Mesenteric fat pad (tissue), 1 donor: ENCODE results near the gene PRSS27. TPM values are rescaled to one million over a fixed set of nuclear protein-coding genes. Genes with fewer than 3 reads are reported as not detected.

Source experiments
- DNase-seq: peaks from one replicate; pipeline ENCODE4 v3.0.0-alpha.2; 2020; ENCODE audit warnings: low spot score
- total RNA-seq: library from RNA; stranded (reverse); fragmentation: NEBNext Ultra II Directional; extraction: Animal tissue kit (Norgen Biotek cat#: 25700); gene quantifications from one replicate; pipeline ENCODE4 v1.2.1, GENCODE V29; 2021
- donor health status: DM: yes; HTN: yes; CAD: no.

The PRSS27 gene
- total RNA-seq, 1 donor from 2014 or later, result 0.48 TPM

DNA sequence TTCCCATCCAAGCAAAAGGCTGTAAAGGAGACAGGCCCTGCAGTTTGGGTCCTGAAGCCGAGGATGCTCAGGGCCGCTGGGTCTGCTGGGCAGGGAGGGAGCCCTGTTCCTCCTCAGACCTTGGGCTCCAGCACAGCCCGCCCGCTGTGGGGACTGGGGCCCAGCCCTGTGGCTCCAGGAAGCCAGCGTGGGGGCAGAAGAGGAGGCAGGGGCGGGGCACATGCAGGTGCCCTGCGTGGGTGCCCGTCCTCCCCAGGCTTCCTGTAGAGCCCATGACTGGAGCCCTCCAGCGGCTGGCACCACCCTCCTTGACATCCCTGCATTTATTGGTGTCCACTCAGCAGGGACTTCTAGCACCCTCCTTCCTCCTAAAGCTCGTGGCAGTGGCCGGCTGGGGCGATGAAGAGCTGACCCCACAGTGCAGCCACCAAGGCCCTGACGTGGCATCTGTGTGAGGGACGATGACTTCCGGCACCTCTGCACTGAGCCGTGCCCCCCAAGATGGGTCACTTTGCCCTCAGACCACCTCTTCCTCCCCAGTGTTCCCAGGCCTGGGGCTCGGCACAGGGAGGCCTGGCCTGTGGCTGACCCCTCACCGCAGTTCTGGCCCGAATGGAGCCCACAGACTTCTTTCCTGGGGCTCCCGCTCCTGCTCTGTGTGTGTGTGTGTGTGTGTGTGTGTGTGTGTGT, 9.9 kb downstream of the PRSS27 start:
- DNase-seq, result no peak

DNA sequence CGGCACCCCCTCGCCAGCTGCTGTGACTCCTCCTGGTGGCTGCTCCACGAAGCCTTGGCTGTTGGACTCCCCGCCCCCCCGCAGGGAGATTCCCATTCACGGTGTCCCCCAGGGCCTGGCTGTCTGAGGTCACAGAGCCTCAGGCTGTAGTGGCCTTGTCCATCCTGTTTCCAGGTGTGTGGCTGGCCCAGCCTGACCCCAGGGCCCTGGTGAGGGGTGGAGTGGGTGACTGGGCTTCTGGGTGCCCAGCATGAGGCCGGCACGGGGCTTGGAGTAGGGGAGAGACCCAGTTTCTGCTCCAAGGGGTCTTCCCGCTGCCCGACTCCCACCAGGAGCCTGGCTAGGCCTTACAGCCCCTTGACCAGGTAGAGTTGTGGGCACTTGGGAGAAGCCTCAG, 10.4 kb downstream of the PRSS27 start:
- no peak for DNase-seq

DNA sequence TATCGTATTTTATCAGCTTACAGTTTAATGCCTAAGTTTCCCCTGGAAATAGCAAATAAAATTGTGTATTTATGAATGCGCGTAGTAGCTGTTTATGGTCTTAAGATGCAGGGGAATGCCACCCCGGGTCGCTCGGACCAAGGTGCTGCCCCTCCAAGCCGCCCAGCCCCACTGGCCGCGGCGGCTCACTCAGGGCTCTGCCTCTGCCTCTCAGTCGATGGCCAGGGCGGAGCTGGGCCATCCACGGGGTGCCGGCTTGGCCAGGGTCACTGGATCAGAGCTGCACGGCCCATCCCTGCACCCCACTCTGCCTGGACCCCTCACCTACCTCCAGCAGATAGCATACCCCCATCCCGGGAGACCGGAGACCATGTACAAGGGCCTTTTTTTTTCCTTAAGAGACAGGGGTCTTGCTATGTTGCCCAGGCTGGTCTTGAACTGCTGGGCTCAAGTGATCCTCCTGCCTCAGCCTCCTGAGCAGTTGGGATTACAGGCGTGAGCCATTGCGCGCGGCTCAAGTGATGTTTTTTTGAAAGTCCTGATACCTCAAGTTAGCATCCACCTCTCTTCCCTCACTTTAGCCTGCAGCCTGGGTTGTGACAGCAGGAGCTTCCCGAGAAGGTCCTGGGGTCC, 11.0 kb downstream of the PRSS27 start:
- DNase-seq, result no peak

DNA sequence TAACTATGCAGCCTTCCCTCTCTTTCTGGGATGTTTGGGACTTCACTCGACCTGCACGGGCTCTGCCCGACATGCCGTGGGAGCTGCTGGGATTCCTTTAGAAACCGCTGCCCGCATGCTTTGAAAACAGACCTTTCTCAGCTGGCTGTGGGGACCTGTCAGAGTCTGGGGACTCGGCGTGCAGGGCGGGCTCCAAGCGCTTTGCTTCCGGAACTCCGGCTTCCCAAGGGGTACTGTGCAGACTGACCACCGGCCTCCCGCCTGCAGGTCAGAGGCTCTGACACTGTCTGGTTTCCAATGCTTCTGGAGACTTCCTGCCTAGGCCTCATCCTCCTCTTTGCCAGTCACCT, 11.8 kb downstream of the PRSS27 start:
- no peak for DNase-seq

DNA sequence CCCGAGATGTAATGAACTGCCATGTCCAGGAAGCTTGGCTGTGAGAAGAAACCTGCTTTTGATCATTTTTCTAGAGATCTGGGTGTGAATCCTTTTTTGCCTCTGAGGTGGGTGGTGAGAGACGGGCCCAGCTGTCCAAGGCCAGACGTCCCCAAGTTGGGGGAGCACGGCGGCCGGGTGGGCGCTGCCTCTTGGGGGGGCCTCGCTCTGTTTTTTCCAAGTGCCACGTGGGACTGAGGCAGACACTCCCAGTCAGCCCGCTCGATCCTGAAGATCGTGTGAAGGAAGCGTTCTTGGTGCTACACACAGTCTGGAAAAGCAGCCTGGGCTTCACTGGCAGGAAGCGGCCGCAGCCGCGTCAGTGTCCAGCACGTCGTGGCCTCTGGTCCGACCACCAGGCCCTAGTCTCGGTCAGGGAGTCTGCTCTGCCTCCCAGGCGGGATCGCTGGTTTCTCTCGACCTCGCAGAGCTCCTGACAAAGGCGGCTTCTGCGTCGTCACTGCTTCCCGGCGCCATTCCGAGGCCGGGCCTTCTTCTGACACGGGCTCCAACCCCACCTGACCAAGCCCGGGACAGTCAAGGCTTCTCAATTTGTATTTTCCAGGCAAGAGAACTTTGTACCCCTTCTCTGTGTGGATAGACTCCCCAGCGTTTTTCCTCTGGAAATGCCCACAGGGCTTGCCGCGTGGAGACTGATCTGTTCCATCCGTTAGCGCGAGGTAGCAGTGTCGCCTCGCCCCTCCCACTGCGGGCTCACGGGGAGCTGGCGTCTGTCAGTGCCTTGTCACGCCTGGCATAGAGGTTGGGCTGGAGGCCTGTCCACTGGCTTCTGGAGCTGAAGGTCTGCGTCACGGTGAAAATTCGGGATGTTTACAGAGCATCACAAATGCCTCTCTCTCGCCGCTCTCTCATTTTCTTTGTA, 12.4 kb downstream of the PRSS27 start:
- no peak for DNase-seq

DNA sequence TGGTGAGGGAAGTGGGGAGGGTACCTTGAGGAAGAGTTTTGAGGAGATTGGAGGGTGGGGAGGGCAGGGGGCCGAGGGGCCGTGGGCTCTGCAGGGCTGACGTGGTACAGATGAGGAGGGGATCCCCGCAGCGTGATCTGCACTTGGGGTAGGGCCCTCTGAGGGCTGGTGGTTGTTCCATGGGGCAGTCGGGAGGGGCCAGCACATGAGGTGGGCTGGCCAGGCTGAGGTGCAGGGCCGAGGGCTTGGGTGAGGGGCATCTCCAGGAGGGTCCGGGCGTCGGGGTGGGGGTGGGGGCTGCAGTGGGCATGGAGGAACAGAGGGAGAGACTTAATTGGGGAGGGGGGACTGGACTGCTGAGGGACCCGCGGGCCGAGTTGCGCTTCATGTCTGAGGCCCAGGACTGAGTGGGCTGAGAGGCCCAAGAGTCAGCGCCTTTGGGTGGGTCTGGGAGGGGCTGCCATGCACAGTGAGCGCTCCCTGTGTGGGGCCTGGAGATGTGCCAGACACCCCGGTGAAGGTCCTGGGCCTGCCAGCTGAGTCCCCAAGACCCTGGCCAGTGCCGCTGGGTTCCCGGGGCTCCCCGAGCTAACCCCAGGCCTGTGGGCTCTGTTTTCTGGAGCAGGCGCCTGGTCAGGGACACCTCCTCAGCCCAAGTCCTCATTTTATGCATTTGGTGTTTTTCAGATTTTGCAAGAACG, 13.3 kb downstream of the PRSS27 start:
- no peak for DNase-seq

DNA sequence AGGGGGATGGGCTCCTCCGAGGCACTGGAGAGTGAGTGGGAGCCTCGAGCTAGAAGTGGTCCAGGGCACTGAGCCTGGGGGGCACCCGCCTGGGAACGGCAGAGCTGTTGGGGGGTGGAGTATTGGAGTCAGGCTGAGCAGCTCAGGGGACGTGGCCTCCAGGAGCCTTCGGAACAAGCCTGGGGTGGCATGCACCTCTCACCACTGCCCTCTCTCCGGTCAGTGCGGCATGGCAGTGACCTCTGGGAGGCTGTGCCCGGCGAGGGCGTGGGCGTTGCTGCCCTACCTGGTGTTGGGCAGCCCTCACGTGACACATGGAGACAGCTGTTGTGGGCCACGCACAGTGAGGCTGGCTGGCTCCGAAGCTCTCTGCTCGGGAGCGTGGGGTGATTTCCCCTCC, 13.9 kb downstream of the PRSS27 start:
- no peak for DNase-seq

DNA sequence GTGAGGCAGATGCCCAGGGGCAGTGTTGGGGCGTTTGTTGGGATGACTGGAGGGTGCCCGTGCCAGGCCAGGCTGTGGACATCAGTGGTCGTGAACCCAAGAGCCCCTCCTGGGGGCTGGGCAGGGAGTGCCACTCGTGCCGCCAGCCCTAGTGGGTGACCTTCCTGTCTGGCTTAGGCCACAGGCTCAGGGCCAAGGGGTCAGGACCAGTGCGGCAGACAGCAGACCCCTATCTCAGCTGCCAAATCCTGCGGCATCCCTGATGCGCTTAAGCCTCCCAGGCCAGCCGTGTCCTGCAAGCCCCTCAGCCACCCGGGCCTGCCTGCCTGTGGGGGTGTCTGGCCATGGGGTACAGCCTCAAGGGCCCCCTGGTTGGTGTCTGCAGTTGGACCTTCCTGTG, 14.7 kb downstream of the PRSS27 start:
- no peak for DNase-seq

DNA sequence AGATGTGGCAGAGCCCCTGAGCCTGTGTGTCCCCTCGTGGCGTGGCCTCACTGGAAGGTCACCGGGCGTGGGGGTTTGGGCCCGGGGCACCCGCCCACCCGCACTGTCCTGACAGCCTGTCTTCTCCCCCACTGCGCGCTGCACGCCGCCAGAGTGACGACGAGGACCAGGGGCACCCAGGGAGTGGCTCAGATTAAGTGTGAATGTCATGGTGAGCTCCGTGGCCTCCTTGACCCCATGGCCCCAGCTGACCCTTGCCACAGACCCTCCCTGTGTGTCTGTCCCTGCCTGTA, 15.1 kb downstream of the PRSS27 start:
- DNase-seq, result no peak

DNA sequence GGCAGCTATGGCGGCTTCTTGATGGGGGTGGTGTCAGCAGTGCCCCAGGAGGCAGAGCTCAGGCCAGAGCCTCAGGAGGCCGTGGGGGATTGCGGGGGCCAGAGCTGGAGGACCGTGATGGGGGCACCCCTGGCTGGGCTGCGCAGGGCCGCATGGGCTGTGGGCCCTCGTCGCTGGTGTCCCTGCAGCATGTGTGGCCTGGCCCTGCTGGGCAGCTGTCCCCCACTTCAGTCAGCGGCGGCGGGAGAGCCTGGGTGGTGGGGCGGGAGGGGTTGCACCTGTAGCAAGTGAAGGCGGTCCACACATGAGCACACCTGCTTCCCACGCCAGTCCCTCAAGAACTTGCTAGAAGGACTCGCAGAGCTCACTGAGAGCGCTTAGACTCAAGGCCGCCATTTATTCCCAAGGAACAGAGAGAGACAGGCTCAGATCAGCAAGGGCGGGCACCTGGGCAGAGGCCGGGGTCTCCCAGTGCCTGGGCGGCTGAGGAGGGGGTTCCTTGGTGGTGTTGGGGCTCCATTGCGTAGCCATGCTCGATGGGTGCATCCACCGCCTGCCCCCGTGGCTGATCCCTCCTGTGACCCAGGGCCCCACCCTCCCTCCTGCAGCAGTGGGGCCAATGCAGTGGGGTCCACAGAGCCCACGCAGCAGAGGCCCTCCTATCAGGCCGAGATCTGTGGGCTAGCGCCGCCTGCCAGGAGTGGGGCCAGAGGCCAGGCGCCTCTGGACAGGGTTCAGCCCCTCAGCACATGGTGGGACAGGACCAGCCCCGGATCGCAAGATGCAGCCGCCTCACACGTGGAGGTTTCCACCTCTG, 15.7 kb downstream of the PRSS27 start:
- DNase-seq, result no peak

DNA sequence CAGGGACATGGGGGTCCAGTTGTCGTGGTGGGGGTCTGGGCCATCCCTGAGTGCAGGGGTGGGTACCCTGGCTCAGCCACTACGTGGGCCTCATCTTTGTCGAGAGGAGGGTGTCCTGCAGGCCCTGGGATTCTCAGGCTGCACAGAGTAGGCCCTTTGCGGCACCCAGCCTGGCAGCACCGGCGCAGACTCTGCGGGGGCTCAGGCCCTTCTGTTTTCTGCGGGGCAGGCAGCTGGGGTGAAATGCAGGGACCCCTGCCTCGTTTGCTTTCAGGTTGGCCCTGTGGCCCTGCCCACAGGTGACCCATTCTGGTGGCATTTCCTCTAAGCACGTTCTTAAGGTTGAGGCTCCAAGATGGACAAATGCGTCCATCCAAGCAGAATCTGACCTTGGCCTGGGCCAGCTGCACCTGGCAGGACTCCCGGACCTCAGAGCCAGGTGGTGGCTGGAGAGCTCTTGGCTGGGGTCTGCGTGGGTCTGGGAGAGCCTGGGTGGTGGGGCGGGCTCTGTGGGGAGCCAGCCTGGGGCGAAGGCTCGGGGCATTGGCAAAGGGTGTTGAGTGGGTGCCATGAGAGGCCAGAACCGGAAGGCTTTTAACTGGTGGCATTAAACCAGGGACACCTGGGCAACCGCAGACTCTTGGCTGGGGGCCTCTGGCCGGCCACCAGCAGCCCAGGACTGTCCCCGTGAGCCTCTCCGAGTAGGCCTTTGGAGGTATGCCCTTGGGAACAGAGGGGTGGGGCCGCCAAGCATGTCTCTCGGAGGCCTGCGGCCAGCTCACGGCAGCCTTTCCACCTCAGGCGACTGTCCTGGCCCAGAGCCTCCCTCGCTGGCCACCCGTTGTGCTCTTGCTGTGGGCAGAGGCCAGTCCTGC, 16.9 kb downstream of the PRSS27 start:
- no peak for DNase-seq

DNA sequence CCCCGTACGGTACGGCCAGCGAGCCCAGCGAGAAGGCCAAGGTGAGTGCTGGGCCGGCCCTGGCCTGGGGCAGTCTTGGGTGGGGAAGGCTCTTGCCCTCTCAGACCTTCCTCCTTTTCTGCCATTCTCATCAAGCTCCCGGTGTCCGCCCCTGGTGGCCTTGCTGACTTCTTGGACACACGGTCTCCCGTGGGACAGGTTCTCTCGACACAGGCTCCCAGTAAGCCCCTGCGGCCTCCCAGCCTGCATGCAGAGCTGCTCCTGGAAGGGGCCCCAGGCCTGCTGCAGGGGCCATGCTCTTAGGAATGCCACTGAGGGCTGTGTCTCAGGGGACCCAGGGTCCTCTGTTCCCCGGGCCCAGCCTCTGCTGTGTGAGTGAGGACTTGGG, 17.6 kb downstream of the PRSS27 start:
- no peak for DNase-seq

DNA sequence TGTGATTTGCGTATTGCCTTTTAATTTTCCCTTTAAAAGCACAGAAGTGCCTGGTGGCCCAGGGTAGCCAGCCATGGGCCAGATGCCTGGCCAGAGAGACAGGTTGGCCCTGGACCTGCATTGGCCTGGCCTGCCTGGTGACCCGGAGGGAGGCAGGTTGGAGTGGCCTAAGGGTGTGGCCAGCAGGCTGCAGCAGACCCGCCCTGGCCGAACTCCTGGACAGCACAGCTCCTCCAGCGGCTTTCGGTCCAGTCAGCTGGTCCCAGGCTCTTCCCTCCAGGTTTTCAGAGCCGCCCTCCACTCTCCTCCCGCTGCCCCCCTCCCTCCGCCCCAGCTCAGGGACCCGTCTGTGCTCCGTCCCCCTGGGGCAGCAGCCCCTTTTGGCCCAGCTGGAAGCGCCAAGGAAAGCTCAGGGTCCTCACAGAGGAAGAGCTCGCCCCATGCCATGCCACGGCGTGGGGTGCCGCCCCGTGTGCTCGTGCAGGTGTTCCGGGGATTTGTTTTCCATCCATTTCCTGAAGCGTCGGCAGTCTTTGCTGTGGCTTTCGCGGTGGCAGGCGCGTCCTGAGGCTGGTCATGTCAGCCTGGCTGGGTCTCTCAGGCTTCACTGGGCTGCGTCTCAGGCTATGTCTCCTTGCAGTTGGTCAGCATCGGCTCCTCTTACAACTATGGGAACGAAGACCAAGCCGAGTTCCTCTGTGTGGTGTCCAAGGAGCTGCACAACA, 18.1 kb downstream of the PRSS27 start:
- DNase-seq, result no peak

DNA sequence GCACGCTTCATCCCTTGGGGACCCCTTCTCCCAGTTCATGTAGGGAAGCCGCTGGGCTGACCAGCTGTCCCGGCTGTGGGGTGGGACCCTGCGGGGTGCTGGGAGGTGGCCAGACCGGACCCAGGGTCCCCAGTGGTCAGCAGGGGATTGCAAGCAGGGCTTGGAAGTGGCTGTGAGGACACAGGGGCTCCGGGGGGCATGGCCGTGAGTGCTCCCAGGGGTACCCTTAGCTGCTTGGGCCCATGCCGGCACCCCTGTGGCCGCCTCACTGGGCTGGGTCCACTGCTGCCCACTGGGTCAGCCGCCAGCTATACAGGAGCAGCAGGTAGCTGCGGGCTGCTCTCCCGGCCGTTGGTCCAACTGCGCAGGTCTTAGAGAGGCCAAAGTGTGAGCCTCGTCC, 18.8 kb downstream of the PRSS27 start:
- DNase-seq, result no peak

DNA sequence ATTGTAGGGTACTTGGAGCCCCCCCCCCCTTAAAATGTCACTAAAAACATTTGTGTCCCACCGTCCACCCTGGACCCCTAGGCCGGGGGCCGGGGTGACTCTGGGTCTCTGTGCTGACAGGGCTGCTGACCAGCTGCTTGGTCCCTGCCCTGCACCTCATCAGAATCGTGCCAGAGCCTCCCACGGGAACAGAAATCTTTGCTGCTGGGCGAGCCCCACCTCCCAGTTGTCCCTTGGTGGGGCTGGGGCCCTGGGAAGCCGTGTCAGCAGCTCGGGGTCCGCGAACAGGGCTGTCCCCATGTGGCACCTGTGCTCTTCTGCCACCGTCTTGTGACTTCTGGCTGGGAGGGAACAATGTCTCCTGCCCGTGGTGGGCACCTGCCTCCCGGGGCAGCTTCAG, 19.2 kb downstream of the PRSS27 start:
- DNase-seq, result no peak

DNA sequence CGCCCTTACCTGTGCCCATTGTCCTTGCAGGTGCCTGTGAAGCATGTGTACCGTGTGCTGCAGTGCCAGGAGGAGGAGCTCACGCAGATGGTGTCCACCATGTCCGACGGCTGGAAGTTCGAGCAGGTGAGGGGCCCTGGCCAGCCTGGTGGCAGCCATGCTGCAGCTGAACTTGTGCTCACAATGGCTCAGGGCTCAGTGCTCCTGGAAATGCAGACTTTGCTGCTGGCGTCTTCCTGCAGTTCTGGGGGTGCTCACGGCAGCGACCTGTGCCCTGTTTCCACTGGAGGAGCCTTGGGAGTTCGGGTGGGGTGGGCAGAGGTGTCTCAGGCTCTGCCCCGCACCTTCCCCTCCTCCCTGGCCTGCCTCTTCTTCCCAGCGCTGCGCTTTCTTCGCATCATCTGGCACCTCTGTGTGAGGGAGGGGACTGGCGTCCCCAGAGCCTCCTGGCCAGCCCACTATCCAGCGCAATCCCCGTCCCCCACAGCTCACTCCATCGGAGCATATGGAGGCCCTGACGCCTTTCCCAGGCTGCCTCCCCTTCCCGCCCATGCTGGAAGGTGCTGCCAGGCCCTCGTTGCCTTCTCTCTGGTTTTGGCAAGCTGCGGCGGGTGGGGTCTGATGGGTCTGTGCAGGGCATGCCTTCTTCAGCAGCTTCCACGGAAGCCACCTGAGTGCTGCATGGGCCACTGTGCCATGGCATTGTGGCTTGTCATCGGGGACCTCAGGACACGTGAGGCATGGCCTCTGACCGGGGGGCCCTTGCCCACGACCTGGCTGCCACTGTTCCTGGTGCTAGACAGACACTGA, 20.0 kb downstream of the PRSS27 start:
- no peak for DNase-seq

DNA sequence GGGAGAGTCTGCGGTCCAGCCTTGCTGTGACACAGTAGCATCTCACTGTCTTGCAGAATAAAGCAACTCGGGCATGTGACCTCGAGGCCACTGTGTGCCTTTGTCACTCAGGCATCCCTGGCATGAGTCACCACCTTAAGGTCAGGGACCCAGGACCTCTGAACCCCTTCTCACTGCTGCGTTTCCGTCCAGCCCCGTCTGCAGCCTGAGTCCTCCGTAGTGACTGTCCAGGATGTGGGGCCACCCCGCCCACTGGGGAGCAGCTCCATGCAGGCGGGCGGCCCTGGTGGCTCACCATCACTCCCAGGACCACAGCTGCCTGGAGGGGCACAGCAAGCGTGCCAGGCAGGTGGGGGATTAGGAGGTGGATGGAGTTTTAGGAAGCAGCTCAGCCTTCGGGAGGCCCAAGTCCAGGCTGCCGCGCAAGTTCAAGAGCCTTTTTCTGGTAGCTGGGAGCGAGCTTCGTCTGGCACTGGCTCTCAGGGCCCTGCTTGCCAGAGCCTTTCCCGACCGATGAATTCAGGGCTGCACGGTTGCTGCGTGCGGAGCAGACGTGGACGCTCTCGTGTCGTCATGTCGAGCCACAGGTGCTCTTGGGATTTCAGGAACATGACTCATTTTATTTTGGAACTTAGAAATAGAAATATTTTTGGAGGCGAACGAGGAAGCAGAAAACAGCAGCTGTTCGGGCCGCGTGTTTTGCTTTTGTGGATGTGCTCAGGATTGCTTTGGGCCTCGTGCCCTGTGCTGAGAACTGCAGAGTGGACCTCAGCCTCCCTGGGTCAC, 20.9 kb downstream of the PRSS27 start:
- no peak for DNase-seq
